ENCODE results near the gene ATP1B1.

DNA sequence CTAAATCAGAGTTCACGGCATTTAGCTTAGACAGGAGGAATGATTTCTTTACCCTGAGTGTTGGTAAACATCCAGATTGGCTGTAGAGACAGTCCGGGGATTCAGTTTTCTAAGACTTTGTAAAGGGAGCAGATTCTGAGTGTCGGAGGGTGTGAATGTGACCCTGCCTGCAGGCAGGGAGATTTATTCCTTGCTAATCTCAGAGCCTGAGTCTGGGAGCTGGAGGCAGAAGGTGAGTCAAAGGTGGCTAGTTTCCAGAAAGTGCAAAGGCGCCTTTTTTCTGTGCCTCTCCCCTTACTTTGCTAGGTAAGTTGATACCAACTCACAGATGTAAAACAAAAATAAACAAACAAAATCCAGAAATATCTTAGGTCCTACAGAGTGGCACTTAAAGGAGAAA, 11.7 kb downstream of the ATP1B1 start:
- TF ChIP-seq, protein P1, sequence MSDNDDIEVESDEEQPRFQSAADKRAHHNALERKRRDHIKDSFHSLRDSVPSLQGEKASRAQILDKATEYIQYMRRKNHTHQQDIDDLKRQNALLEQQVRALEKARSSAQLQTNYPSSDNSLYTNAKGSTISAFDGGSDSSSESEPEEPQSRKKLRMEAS (CRISPR knock-in tag; IDR thresholded peaks at IDR 0.05) = no peak
- no peak for TF ChIP-seq TEAD4 (CRISPR knock-in tag; IDR thresholded peaks at IDR 0.05)
- TF ChIP-seq, protein P2, sequence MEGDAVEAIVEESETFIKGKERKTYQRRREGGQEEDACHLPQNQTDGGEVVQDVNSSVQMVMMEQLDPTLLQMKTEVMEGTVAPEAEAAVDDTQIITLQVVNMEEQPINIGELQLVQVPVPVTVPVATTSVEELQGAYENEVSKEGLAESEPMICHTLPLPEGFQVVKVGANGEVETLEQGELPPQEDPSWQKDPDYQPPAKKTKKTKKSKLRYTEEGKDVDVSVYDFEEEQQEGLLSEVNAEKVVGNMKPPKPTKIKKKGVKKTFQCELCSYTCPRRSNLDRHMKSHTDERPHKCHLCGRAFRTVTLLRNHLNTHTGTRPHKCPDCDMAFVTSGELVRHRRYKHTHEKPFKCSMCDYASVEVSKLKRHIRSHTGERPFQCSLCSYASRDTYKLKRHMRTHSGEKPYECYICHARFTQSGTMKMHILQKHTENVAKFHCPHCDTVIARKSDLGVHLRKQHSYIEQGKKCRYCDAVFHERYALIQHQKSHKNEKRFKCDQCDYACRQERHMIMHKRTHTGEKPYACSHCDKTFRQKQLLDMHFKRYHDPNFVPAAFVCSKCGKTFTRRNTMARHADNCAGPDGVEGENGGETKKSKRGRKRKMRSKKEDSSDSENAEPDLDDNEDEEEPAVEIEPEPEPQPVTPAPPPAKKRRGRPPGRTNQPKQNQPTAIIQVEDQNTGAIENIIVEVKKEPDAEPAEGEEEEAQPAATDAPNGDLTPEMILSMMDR (IDR thresholded peaks at IDR 0.05) = no peak
- TF ChIP-seq FOXP1 (CRISPR knock-in tag; IDR thresholded peaks at IDR 0.05; ENCODE audit: borderline replicate concordance) = no peak
- TF ChIP-seq TCF7 (CRISPR knock-in tag; IDR thresholded peaks at IDR 0.05; ENCODE audit: low read depth) = no peak
- no peak for TF ChIP-seq ATF2 (CRISPR knock-in tag; IDR thresholded peaks at IDR 0.05; ENCODE audit: borderline replicate concordance, low read depth)
- TF ChIP-seq ATF1 (CRISPR knock-in tag; IDR thresholded peaks at IDR 0.05) = no peak
- no peak for TF ChIP-seq NFATC4 (CRISPR knock-in tag; IDR thresholded peaks at IDR 0.05)
- TF ChIP-seq NR1H2 (CRISPR knock-in tag; IDR thresholded peaks at IDR 0.05) = no peak
- no peak for TF ChIP-seq ZNF121 (CRISPR knock-in tag; IDR thresholded peaks at IDR 0.05)
- TF ChIP-seq ZSCAN18 (CRISPR knock-in tag; IDR thresholded peaks at IDR 0.05) = no peak

Data from WTC11 (cell line).